Thyroid gland (tissue), 4 donors: ENCODE measurements around the gene HLA-F. TPM values are rescaled to one million over a fixed set of nuclear protein-coding genes. Genes with fewer than 3 reads are reported as not detected.

Experiments
- DNase-seq, 2 donors: peaks; one replicate each; pipeline ENCODE4 v3.0.0-alpha.2; 2019
- H3K27ac ChIP-seq, 3 donors: fragments of 200-600 bp; sonication (generic); 1 replicate in 2 of 3; 2 replicates in 1 of 3; pipeline ENCODE4 v1.5.1; 2016 to 2019; ENCODE audit warnings: mild to moderate bottlenecking in 1 of 3, moderate library complexity in 1 of 3
- H3K27me3 ChIP-seq: fragments of 200-600 bp; sonication (generic); one replicate; pipeline ENCODE4 v1.5.1; 2019
- H3K36me3 ChIP-seq, 2 donors: fragments of 200-600 bp; sonication (generic); one replicate each; pipeline ENCODE4 v1.5.1; 2016 to 2019
- H3K4me1 ChIP-seq, 2 donors: fragments of 200-600 bp; sonication (generic); one replicate each; pipeline ENCODE4 v1.5.1; 2017 to 2019
- H3K4me3 ChIP-seq, 3 donors: fragments of 200-600 bp; sonication (generic); replicated peaks in 1 of 3; 1 replicate in 2 of 3; 2 replicates in 1 of 3; pipeline ENCODE4 v1.5.1; 2016; ENCODE audit warnings: mild to moderate bottlenecking in 1 of 3
- H3K9me3 ChIP-seq: fragments of 200-600 bp; sonication (generic); one replicate; pipeline ENCODE4 v1.5.1; 2017
- POLR2A ChIP-seq, 2 donors: fragments of 450-650 bp; IDR thresholded peaks; one replicate each; pipeline ENCODE4 v1.6.1; 2017; ENCODE audit warnings: antibody characterized with exemption in 2 of 2, mild to moderate bottlenecking in 2 of 2, moderate library complexity in 1 of 2
- WGBS, 2 donors: methylation state at CpG; one replicate each; pipeline ENCODE4 v1.1.5; 2017; 5-methylcytosine and 5-hydroxymethylcytosine counted together
- intact Hi-C: fragments of 100-400 bp; cut with DNase I; formaldehyde crosslinking; loops from one replicate; pipeline ENCODE4 v1.15.1; 2023
- total RNA-seq, 4 donors: library from RNA; depleted of rRNA; stranded (reverse); fragments of >200 nt; gene quantifications; one replicate each; pipeline ENCODE4 v1.2.3, GENCODE V29; 2016
- TF ChIP-seq, protein P1 (sequence below), 6 experiments: fragments of 200-600 bp in 3 of 6; fragments of 450-650 bp in 3 of 6; sonication (generic) in 3 of 6; IDR thresholded peaks; one replicate each; pipeline ENCODE4 v1.5.1; 2016 to 2019; ENCODE audit warnings: antibody characterized with exemption in 6 of 6, mild to moderate bottlenecking in 2 of 6, inconsistent platforms in 1 of 6, moderate library complexity in 1 of 6

The HLA-F gene
- total RNA-seq, 4 donors from 2014 or later: 33.9 to 81.3 (median 44.6) TPM

DNA sequence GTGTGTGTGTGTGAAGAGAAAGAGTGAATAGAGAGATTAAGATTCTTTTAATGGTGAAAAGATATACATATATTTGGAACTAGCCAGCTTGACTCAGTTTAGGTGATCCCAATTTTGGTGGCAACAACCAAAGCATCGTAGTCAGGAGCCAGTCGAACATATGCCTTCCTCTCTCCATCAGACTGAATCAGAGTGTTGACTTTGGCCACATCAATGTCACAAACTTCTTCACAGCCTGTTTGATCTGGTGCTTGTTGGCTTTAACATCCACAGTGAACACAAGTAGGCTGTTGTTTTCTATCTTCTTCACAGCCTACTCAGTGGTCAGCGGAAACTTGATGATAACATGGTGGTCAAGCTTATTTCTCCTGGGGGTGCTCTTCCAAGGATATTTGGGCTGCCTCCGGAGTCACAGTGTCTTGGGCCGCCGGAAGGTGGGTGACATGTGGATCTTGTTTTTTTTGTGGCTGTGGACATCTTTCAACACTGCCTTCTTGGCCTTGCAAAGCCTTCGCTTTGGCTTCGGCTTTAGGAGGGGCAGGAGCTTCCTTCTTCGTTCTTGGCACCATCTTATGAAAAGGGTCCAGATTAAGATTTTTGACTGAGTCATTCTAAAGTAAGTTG lies 3.4 kb downstream of the HLA-F start:
- Histone ChIP-seq H3K36me3 (no peaks in the 10 kb centered on the region), H3K4me1 (peaks cover 0 to 4% of the 10 kb centered on the region in 2 donors), H3K4me3 (no peak overlapping the region), H3K27ac (no peak overlapping the region), H3K9me3 (no peaks in the 10 kb centered on the region), H3K27me3 (no peaks in the 10 kb centered on the region)
- TF ChIP-seq POLR2A (IDR thresholded peaks at IDR 0.05): no peak
- TF ChIP-seq, protein P1, sequence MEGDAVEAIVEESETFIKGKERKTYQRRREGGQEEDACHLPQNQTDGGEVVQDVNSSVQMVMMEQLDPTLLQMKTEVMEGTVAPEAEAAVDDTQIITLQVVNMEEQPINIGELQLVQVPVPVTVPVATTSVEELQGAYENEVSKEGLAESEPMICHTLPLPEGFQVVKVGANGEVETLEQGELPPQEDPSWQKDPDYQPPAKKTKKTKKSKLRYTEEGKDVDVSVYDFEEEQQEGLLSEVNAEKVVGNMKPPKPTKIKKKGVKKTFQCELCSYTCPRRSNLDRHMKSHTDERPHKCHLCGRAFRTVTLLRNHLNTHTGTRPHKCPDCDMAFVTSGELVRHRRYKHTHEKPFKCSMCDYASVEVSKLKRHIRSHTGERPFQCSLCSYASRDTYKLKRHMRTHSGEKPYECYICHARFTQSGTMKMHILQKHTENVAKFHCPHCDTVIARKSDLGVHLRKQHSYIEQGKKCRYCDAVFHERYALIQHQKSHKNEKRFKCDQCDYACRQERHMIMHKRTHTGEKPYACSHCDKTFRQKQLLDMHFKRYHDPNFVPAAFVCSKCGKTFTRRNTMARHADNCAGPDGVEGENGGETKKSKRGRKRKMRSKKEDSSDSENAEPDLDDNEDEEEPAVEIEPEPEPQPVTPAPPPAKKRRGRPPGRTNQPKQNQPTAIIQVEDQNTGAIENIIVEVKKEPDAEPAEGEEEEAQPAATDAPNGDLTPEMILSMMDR (IDR thresholded peaks at IDR 0.05): no peak
- DNase-seq: no peak
- intact Hi-C loops: no loop called here
- WGBS, 2 donors: 90 to 91% methylated on average over 9 of the region's 9 CpGs

DNA sequence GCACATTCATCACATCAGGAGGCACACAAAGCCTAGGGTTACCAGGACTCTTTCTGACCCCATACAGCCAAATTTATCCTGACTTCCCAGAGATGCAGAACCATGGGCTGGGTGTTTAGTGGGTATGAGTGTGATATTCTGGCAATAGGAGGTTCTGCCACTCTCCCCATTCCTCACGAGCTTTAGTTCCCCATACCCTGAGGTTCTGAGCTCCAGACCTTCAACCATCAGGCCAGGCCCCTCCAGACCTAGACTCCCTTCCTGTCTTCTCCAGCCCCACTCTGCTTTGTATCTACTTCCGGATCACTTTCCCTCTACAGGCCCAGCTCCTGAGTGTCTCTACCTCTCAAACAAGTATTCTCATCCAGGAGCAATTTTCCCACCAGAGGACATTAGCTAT lies 4.4 kb downstream of the HLA-F start:
- TF ChIP-seq POLR2A (IDR thresholded peaks at IDR 0.05): no peak
- TF ChIP-seq, protein P1 (IDR thresholded peaks at IDR 0.05): no peak
- 77 to 80% methylated on average over 2 of the region's 2 CpGs for WGBS, 2 donors
- Histone ChIP-seq H3K36me3 (no peaks in the 10 kb centered on the region), H3K4me1 (peaks cover 0 to 4% of the 10 kb centered on the region in 2 donors), H3K27me3 (no peaks in the 10 kb centered on the region), H3K27ac (no peak overlapping the region), H3K9me3 (no peaks in the 10 kb centered on the region), H3K4me3 (no peak overlapping the region)
- DNase-seq: no peak
- intact Hi-C loops: no loop called here

DNA sequence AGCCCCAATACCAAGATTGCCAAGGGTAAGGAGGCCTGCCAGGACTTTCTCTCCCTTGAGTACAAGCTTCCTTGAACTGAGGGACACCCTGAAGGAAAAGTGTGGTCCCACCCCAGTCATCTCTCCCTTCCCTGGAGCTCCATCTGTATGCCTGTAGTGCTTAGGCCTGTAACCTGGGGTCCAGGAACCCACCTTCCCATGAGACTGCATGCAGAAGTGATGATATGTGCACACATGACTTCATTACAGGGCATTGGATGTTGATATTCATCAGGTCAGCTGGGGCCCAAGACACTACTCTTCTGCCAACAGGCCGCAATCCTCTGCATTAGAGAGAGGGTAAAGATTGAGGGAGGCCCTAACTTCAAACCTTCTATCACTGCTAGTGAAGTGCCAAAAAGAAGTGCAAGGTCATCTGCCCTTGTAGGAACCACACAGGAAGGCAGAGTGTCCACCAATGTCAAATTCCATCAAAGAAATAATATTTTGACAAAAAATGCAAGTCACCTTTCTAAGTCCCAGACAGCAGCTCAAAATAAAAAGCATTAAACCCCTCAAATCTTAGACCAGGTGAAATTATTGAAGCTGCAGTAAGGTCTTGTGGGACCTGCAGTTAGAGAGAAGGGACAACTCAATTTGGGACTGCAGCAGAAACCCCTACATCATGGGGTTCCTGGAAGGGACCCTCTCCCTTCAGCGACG lies 5.1 kb downstream of the HLA-F start:
- WGBS, 2 donors: 92 to 97% methylated on average over 3 of the region's 3 CpGs
- Histone ChIP-seq H3K36me3 (no peaks in the 10 kb centered on the region), H3K4me1 (peaks cover 0 to 4% of the 10 kb centered on the region in 2 donors), H3K9me3 (no peaks in the 10 kb centered on the region), H3K27ac (no peak overlapping the region), H3K4me3 (no peak overlapping the region), H3K27me3 (no peaks in the 10 kb centered on the region)
- TF ChIP-seq POLR2A (IDR thresholded peaks at IDR 0.05): no peak
- TF ChIP-seq, protein P1 (IDR thresholded peaks at IDR 0.05): no peak
- DNase-seq: no peak
- intact Hi-C loops: no loop called here

DNA sequence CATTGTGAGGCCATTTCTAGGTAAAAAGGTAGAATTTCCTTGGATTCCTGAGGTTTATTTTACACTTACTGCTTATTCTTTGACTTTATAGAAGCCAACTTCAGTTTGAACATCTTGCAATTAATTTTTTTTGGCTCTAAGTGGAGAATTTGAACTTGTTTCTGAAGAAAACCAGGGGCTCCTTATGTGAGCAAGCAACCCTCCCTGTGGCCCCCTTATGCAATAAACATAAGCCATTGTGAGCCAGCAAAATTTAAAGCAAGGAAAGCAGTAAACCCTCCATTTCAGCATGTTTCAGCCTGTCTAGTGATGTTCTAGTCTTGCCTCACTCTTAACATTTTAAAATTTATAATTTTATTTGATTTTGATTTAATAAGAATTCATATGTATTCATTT lies 5.6 kb downstream of the HLA-F start:
- intact Hi-C loops: no loop called here
- peaks cover 0 to 4% of the 10 kb centered on the region in 2 donors for H3K4me1 ChIP-seq

More for the DNA sequence above, 5.6 kb downstream of the HLA-F start:
- TF ChIP-seq POLR2A (IDR thresholded peaks at IDR 0.05): no peak
- TF ChIP-seq, protein P1 (IDR thresholded peaks at IDR 0.05): no peak
- H3K36me3 ChIP-seq: no peaks in the 10 kb centered on the region
- no peak overlapping the region for H3K27ac ChIP-seq
- no peak overlapping the region for H3K4me3 ChIP-seq
- H3K27me3 ChIP-seq: no peaks in the 10 kb centered on the region
- no peak for DNase-seq
- H3K9me3 ChIP-seq: no peaks in the 10 kb centered on the region
